ES-I3 (cell line): Measurements from ENCODE around the gene TJP1.
"Not testable (repeated sequence)": the region's sequence is repeated elsewhere in the genome, so short reads cannot be mapped to it uniquely, and the experiment has no call there.

ENCODE experiments used
- H3K36me3 ChIP-seq: 2 replicates; pipeline ENCODE4 v1.6.1; 2013; ENCODE audit warnings: mild to moderate bottlenecking, low read length, control low read depth, moderate library complexity; ENCODE audit not compliant: insufficient read depth
- H3K4me1 ChIP-seq: 2 replicates; pipeline ENCODE4 v1.6.1; 2013; ENCODE audit warnings: mild to moderate bottlenecking, control low read depth, low read length; ENCODE audit not compliant: insufficient read depth
- H3K9ac ChIP-seq: 2 replicates; pipeline ENCODE4 v1.6.1; 2013; ENCODE audit warnings: low read depth, mild to moderate bottlenecking, low read length, moderate library complexity
- H3K9me3 ChIP-seq: 2 replicates; pipeline ENCODE4 v1.6.1; 2013; ENCODE audit warnings: mild to moderate bottlenecking, low read length, moderate library complexity; ENCODE audit not compliant: control insufficient read depth, insufficient read depth

Gene TJP1

DNA sequence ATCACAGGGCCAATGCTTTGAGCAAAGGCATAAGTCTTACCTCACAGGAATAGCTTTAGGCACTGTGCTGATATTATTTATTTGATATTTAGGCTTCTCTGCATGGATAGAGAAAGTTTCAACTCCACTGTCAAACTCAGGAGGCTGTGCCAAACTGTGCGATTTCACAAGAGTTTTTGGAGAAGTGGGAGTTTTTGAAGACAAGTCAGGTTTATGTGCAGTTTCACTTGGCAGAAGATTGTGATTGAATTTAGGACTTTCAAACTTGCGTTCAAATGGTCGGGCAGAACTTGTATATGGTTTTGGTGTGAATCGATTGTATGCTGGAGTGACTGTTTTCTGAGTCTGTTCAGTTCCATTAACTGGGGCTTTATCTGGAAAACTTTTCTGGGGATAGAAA lies 113.7 kb downstream of the TJP1 start:
- Histone ChIP-seq H3K36me3 (peaks cover 66% of the 10 kb centered on the region), H3K9ac (no peak overlapping the region), H3K9me3 (no peaks in the 10 kb centered on the region), H3K4me1 (no peaks in the 10 kb centered on the region)

DNA sequence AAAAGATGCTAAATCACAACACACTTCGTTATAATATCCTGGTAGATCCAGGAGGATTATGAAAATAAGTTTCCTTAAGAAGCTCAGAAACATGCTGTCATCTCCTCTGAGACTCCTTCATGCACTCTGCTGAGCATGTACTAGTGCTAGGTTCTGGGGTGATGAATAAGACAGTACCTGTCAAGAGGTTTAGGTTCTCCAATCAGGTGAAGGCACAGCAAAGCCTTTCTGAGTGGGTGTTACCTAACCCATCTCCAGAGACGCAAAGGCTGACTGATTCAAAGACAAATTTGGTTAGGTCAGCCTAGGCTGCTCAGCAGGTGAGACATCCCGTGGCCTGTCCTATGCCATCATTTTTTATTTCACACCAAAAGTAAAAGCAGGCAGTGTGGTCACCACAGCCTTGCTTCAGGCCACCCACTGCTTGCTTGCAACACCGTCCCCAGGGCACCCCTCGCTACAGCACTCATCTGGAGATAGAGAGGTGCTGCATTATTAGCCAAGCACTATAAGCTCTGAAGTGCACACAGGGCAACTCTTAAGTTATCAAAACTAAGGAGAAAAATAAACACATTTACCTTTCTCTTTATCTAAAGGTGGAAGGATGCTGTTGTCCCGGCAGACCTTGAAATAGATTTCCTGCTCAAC lies 117.2 kb downstream of the TJP1 start:
- Histone ChIP-seq H3K36me3 (peaks cover 62% of the 10 kb centered on the region), H3K9me3 (no peaks in the 10 kb centered on the region), H3K9ac (no peak overlapping the region), H3K4me1 (no peaks in the 10 kb centered on the region)

DNA sequence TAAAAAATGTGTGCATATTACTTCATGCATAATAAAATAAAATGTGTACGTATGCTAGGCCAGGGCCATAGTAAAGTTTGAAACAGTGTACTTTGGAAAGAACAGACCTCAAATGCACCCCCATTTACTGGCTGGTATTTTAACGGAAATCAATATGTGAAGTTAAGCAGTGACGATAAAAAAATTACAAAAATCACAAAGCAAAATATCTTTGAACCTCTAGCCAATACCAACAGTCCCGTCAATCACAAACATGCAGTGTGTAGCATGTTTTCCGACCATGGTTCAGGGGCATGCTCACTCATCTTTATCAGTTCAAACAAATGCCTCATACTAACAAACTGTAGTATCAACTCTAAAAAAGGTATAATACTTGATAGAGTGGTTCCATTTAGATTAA lies 121.1 kb downstream of the TJP1 start:
- H3K36me3 ChIP-seq: peaks cover 33% of the 10 kb centered on the region
- no peaks in the 10 kb centered on the region; the same call in 1 of the 2 replicates for H3K4me1 ChIP-seq
- no peaks in the 10 kb centered on the region for H3K9me3 ChIP-seq
- H3K9ac ChIP-seq: no peak overlapping the region

DNA sequence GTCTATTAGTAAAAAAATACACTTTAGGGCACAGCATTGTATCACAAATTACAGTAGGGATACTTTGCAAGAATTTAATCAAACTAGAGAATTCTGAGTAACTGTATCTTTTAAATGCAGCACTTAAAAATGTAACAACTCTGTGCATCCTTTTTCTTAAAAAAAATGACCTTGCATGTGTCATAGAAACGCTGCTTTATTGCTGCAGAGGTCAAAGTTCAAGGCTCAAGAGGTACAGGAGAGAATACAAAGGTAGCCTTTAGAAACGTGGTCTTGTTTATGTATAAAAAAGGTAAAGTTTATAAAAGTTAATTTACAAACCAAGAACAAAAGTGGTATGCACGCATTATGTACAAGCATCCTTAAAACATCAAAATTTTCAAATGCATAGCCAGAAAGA lies 122.0 kb downstream of the TJP1 start:
- Histone ChIP-seq H3K9me3 (no peaks in the 10 kb centered on the region), H3K36me3 (peaks cover 31% of the 10 kb centered on the region), H3K9ac (no peak overlapping the region), H3K4me1 (no peaks in the 10 kb centered on the region; the same call in 1 of the 2 replicates)

DNA sequence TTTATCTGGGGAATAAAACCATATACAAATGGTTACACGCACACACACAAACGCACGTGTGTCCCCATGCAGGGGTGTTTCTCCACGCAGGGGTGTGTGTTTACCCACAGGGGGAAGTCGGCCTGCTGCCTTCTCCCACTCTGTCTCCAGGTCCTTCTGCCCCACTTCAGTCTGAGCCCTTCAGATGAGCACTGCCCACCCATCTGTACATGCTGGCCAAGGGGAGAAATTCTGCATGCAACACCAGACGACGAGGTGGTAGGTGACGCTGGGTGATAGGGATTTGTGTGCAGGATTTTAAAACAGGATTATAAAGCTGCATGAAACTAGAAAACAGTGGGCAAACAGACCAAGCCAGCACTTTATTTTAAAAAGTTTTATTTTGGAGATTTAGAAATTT lies 122.5 kb downstream of the TJP1 start:
- peaks cover 30% of the 10 kb centered on the region for H3K36me3 ChIP-seq
- no peaks in the 10 kb centered on the region for H3K9me3 ChIP-seq
- H3K9ac ChIP-seq: no peak overlapping the region
- H3K4me1 ChIP-seq: no peaks in the 10 kb centered on the region; the same call in 1 of the 2 replicates

DNA sequence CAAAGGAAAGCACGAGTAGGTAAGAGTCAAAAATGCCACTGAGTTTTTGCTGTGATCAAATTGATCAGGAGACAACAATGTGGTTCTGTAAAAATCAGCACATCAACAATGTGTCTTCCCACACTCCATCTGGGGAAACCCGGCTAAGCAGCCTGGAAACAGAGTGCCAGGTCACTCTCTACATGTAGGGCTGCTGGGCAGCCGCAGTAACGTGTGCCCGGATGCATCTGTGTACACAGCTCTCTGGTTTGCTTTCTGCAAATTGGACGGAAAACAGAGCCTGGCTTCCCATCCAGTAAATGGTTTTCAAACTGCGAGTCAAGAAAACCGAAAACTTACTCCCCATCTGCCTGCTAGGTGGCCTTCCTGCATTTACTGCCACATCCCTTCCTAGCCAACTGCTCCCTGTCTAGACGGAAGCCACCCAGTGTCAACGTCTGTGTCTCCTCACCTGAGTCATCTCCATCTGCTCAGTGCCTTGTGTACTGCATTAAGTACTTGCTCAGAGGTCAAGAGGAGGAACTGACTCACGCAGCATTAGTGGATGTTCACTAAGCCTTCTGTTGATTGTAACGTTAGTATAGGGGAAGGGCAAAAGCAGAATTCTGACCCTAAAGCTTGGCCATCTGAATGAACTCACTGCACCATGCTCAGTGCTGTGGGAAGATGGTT lies 124.1 kb downstream of the TJP1 start:
- peaks cover 18% of the 10 kb centered on the region for H3K36me3 ChIP-seq
- no peak overlapping the region for H3K9ac ChIP-seq
- no peaks in the 10 kb centered on the region for H3K9me3 ChIP-seq
- H3K4me1 ChIP-seq: no peaks in the 10 kb centered on the region; the same call in 1 of the 2 replicates

DNA sequence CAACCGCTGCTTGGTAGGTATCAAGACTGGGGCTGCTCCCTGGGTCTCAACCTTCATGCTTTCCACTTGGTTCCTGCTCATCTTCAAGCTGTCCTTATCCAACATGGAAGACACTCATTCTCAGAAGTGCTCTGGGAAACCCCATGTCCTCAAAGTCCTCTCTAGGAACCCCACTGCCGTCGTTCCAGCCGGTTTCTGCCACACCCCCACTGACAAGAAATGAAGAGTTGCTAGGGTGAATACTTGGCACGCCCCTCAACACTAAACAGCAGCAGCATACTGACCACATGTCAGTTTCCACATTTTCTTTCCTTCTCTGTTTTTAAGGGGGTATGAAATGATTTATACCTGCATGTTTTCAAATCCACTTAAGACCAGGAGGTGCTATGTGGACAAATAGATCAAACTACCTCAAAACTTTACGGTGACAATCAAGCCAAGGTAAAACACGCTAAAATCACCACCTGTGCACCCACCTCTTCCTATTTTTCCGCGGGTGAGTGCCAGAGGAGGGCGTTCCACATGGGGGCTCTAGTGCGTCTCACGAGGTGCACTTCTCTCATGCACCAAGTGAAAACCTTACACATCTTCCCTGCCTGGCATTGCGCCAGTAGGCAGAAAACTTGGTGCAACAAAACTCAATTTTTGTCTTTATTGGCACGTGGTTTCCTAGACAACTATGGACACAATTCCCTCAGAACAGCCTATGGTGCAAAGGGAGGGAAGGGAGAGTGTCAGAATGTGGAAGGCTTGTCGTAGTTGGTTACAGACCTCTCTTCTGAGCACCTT lies 125.1 kb downstream of the TJP1 start:
- Histone ChIP-seq H3K9ac (no peak overlapping the region), H3K36me3 (peaks cover 13% of the 10 kb centered on the region), H3K4me1 (peaks cover 4% of the 10 kb centered on the region; the same call in 1 of the 2 replicates), H3K9me3 (no peaks in the 10 kb centered on the region)

DNA sequence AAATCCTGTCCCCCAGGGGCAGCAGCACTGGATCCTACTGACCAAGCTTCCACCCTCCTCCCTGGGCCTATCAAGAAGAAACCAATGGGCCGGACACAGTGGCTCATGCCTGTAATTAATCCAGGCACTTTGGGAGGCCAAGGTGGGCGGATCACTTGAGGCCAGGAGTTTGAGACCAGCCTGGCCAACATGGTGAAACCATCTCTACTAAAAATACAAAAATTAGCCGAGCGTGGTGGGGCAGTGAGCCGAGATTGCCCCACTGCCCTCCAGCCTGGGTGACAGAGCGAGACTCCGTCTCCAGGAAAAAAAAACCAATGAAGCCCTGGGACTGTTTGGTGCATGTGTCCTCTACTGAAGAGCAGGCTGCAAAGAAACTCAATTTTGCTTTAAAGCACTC lies 125.8 kb downstream of the TJP1 start:
- not testable (repeated sequence) for H3K4me1 ChIP-seq, H3K9me3 ChIP-seq, H3K9ac ChIP-seq

DNA sequence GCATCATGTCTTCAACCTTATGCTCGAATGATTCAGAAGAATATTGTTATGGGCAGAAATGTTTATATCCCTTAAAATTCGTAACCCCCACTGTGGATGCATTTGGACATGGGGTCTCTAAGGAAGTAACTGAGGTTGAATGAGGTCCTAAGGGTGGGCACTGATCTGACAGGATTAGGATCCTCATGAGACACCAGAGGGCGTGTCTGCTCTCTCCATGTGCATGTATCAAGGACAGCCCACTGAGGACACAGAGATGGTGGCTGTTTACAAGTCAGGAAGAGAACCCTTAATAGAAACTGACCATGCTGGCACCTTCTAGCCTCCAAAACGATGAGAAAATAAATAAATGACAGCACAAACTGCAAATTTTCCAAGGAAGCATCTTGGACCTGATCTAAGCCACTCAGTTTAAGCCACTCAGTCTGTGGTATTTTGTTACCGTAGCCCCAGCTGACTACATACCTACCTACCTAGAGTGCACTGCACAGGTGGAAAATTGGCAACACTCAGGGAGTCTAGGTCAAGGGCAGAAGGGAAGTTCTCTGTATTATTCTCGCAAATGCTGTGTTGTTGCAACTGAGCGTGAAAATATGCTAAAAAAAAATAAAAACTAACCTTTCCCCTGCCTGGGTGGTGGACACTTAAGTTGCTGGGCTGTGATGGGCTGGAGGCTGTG lies 126.6 kb downstream of the TJP1 start:
- Histone ChIP-seq H3K4me1 (peaks cover 4% of the 10 kb centered on the region; the same call in 1 of the 2 replicates), H3K9me3 (no peaks in the 10 kb centered on the region), H3K36me3 (peaks cover 11% of the 10 kb centered on the region), H3K9ac (no peak overlapping the region)

More for the DNA sequence above, 125.8 kb downstream of the TJP1 start:
- H3K36me3 ChIP-seq: peaks cover 11% of the 10 kb centered on the region

DNA sequence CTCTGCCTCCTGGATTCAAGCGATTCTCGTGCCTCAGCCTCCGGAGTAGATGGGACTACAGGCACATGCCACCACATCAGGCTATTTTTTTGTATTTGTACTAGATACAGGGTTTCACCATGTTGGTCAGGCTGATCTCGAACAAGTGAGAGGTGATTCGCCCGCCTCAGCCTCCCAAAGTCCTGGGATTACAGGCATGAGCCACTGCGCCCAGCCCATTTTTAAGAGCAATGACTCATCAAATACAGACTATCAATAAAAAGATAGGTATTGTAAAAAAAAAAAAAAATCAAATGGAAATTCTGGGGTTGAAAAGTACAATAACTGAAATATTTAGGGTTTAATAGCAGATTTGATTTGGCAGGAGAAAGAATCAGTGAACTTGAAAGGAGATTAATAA lies 129.0 kb downstream of the TJP1 start:
- H3K36me3 ChIP-seq: 0 out of 2 replicates have a peak, but pooled peaks cover 3% of the 10 kb centered on the region
- H3K9ac ChIP-seq: no peak overlapping the region
- no peaks in the 10 kb centered on the region for H3K9me3 ChIP-seq
- peaks cover 4% of the 10 kb centered on the region; the same call in 1 of the 2 replicates for H3K4me1 ChIP-seq

DNA sequence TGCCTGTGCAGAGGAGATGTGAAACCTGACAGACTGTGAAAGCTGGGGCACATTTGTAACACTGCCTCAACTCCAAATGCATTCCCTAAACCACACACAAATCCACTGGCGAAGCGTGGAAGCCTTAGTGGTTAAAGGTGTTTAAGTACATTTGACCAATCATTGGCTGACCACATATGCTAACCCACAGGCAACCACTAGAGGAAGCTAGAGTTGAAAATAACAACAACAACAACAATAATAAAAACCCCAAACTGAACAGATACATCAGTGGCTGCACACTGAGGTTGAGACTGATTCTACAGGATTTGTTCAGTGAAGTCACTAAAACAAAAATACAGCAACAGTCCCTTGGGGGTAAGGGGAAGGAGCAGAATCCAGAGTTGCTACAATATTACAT lies 129.7 kb downstream of the TJP1 start:
- no peak overlapping the region for H3K9ac ChIP-seq
- H3K4me1 ChIP-seq: peaks cover 4% of the 10 kb centered on the region; the same call in 1 of the 2 replicates
- no peaks in the 10 kb centered on the region for H3K9me3 ChIP-seq
- no peaks in the 10 kb centered on the region for H3K36me3 ChIP-seq

DNA sequence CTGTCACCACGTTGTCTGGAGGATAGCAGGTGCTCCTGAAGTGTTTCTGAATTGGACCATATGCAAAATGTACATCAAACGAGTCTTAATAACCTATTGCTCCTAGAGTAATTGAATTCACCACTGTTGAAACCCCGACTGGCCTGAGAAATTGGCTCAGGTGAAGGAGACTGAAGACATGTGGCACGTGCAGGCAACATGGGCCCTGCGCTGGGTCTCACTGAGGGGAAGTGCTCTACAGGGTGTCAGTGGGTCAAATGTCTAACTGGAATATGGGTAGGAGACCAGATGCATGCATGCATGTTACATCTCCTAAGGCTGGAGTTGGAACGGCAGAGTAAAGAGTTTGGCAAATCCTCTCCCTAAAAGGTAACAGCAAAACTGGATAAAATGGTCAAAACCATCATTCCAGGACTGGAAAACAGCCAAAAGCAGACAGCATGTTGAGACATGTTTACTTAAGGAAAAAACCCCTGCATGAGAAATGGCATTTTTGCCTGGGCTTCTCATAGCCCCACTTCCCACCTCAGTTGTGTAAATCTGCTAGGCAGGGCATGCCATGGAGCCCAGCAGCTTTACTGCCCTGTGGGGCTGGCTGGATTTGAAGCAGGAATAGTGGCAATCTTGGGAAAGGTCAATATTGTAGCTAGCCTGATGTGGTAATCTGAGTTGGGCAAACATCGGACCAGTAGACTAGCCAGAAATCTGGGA lies 131.3 kb downstream of the TJP1 start:
- Histone ChIP-seq H3K36me3 (no peaks in the 10 kb centered on the region), H3K4me1 (peaks cover 4% of the 10 kb centered on the region; the same call in 1 of the 2 replicates), H3K9me3 (no peaks in the 10 kb centered on the region), H3K9ac (no peak overlapping the region)

DNA sequence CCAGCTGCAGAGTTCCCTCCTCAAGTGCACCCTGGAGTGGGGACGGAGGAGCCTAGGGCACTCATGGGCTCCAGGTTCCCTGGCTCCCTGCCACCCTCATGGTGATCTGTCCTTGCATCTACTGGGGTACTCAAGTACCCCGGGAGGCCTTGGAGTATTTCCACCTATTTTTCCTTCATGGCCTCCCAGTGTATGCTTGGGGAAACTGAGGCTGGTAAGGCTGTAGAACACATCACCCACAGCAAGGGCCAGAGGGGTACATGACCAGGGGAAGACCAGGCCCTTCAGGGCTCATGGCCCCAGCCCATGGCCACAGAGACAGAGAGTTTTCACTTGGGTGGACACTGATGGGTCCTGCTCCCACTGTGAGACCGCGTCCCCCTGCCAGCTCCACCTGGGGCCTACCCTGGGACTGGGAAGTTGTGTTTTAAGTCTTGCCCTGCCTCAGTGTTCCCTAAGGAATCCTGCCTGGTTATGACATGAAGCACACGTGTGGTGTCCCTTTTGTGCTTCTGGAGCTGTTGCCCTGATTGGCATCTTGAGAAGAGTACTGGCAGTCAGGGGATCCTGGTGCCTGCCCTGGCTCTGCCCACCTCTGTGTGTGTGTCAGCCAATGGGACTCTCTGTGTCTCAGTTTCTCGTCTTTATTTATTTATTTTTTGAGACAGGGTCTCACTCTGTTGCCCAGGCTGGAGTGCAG lies 132.8 kb downstream of the TJP1 start:
- H3K9ac ChIP-seq: no peak overlapping the region
- peaks cover 7% of the 10 kb centered on the region; the same call in 1 of the 2 replicates for H3K4me1 ChIP-seq
- no peaks in the 10 kb centered on the region for H3K9me3 ChIP-seq
- no peaks in the 10 kb centered on the region for H3K36me3 ChIP-seq
